K562 (cell line): Measurements from ENCODE around the gene C2orf72. TPM values are rescaled to one million over a fixed set of nuclear protein-coding genes. Genes with fewer than 3 reads are reported as not detected.

Source experiments
- ATAC-seq: fragments of 200-7000 bp; cut with Tn5 transposase; 3 replicates; pipeline ENCODE4 v1.9.1; 2020; ENCODE audit warnings: moderate library complexity
- BruUV-seq: library from RNA; stranded (reverse); fragments of 400-500 nt; replicated peaks from 2 replicates; lab custom pipeline; 2021; lab: Mats Ljungman, UMichigan
- CTCF ChIA-PET: fragments of 300-600 bp; formaldehyde crosslinking; extraction: SDS; loops from one replicate; lab custom pipeline; 2021; ENCODE audit warnings: low intra/inter-chr PET ratio; lab: Yijun Ruan, JAX
- POLR2A ChIA-PET: fragments of 300-600, 350-650 bp; sonication (Branson Sonifier 250); formaldehyde crosslinking; extraction: SDS; loops from one replicate; lab custom pipeline; 2021; ENCODE audit warnings: antibody characterized with exemption, inconsistent platforms; lab: Yijun Ruan, JAX
- DNase-seq, 4 experiments: peaks; one replicate each; pipeline versions ENCODE4 v3.0.0 to v3.0.0-alpha.2; 2011 to 2018; ENCODE audit warnings: low spot score in 3 of 4, mixed read lengths in 3 of 4; ENCODE audit errors: extremely low read depth in 1 of 4
- FAIRE-seq: peaks from 2 replicates; lab custom pipeline; 2011; peaks lifted over from hg19 to GRCh38; lab: Jason Lieb, UNC
- H2AFZ ChIP-seq: 2 replicates; pipeline ENCODE4 v1.6.0; 2011; ENCODE audit warnings: low read depth, low read length, control low read depth, inconsistent platforms
- H3K27ac ChIP-seq: fragments of 200-600 bp; 3 replicates; pipeline ENCODE4 v1.8.0; 2011; ENCODE audit warnings: low read depth, mild to moderate bottlenecking, control low read depth, inconsistent platforms, low read length, moderate library complexity, mixed read lengths; ENCODE audit errors: extremely low read depth
- H3K27me3 ChIP-seq, 2 experiments: fragments of 300-600 bp in 1 of 2; 2 replicates in 1 of 2; 3 replicates in 1 of 2; pipeline versions ENCODE4 v1.6.0 to v1.8.0; 2011; ENCODE audit warnings: inconsistent platforms in 2 of 2, low read length in 2 of 2, mild to moderate bottlenecking in 1 of 2, mixed read lengths in 1 of 2, moderate library complexity in 1 of 2; ENCODE audit not compliant: control insufficient read depth in 2 of 2, insufficient read depth in 2 of 2
- H3K36me3 ChIP-seq: fragments of 300-600 bp; 3 replicates; pipeline ENCODE4 v1.8.0; 2011; ENCODE audit warnings: mild to moderate bottlenecking, low read length, inconsistent platforms; ENCODE audit not compliant: control insufficient read depth, insufficient read depth
- H3K4me1 ChIP-seq, 2 experiments: fragments of 200-600 bp in 1 of 2; replicated peaks in 1 of 2; 2 replicates in 1 of 2; 3 replicates in 1 of 2; pipeline versions ENCODE4 v1.5.1 to v1.8.0; 2011; ENCODE audit warnings: inconsistent platforms in 2 of 2, low read length in 2 of 2, mild to moderate bottlenecking in 1 of 2, mixed read lengths in 1 of 2, moderate library complexity in 1 of 2; ENCODE audit not compliant: control insufficient read depth in 2 of 2, insufficient read depth in 2 of 2
- H3K4me2 ChIP-seq: 2 replicates; pipeline ENCODE4 v1.6.1; 2011; ENCODE audit warnings: low read length, control low read depth, inconsistent platforms, mixed read lengths; ENCODE audit not compliant: insufficient read depth
- H3K4me3 ChIP-seq: fragments of 200-600 bp; sonication (generic), shearing (Covaris generic); 2 replicates; pipeline ENCODE4 v1.5.1; 2016; ENCODE audit warnings: control low read depth, inconsistent platforms
- H3K79me2 ChIP-seq: fragments of 200-600 bp; 3 replicates; pipeline ENCODE4 v1.8.0; 2011; ENCODE audit warnings: low read length, inconsistent platforms; ENCODE audit not compliant: control insufficient read depth, insufficient read depth
- H3K9ac ChIP-seq, 2 experiments: 2 replicates each; pipeline versions ENCODE4 v1.6.0 to v1.6.1; 2011; ENCODE audit warnings: low read depth in 2 of 2, low read length in 2 of 2, control low read depth in 1 of 2, inconsistent platforms in 1 of 2, mild to moderate bottlenecking in 1 of 2, mixed read lengths in 1 of 2; ENCODE audit not compliant: insufficient read depth in 1 of 2
- H3K9me1 ChIP-seq: one replicate; pipeline ENCODE4 v1.6.0; 2011; ENCODE audit warnings: inconsistent platforms, mild to moderate bottlenecking, low read length, moderate library complexity; ENCODE audit not compliant: control insufficient read depth, insufficient read depth
- H3K9me3 ChIP-seq: replicated peaks from 2 replicates; pipeline ENCODE4 v1.5.1; 2011; ENCODE audit warnings: low read depth, low read length, inconsistent platforms; ENCODE audit not compliant: control insufficient read depth, insufficient read depth
- H4K20me1 ChIP-seq: replicated peaks from 2 replicates; pipeline ENCODE4 v1.6.1; 2011; ENCODE audit warnings: low read length, inconsistent platforms, mixed read lengths; ENCODE audit not compliant: control insufficient read depth, insufficient read depth
- CSDE1 ChIP-seq, 2 experiments: fragments of 450-650 bp; IDR thresholded peaks; 2 replicates each; pipeline ENCODE4 v1.6.1; 2016; ENCODE audit warnings: mild to moderate bottlenecking in 1 of 2
- DEAF1 ChIP-seq: fragments of 450-650 bp; formaldehyde crosslinking; IDR thresholded peaks from 2 replicates; pipeline ENCODE4 v1.4.0; 2020; ENCODE audit warnings: mild to moderate bottlenecking, moderate library complexity
- EGR1 ChIP-seq: fragments of 450-650 bp; conservative IDR thresholded peaks from 2 replicates; pipeline ENCODE4 v1.6.1; 2017; ENCODE audit warnings: mild to moderate bottlenecking
- NFATC3 ChIP-seq: fragments of 450-650 bp; IDR thresholded peaks from 2 replicates; pipeline ENCODE4 v1.6.1; 2017; ENCODE audit warnings: mild to moderate bottlenecking
- NRF1 ChIP-seq, 2 experiments: fragments of 450-650 bp; IDR thresholded peaks in 1 of 2; conservative IDR thresholded peaks in 1 of 2; 2 replicates each; pipeline ENCODE4 v1.6.1; 2014; ENCODE audit warnings: mild to moderate bottlenecking in 2 of 2
- PCBP2 ChIP-seq: fragments of 200-400 bp; formaldehyde crosslinking; IDR thresholded peaks from 2 replicates; pipeline ENCODE4 v1.6.1; 2018; ENCODE audit warnings: low read length, low read depth, mild to moderate bottlenecking, moderate library complexity; ENCODE audit not compliant: poor library complexity, severe bottlenecking
- TFAP4 ChIP-seq: sonication (generic); formaldehyde crosslinking; IDR thresholded peaks from 2 replicates; pipeline ENCODE4 v1.8.0; 2022; ENCODE audit warnings: missing genetic modification reagents, mild to moderate bottlenecking, moderate library complexity, borderline replicate concordance
- ZNF695 ChIP-seq: fragments of 450-650 bp; formaldehyde crosslinking; IDR thresholded peaks from 2 replicates; pipeline ENCODE4 v1.4.0; 2020; ENCODE audit warnings: mild to moderate bottlenecking, moderate library complexity
- WGBS: fragments of 100-300 bp; shearing (Covaris generic); methylation state at CpG from one replicate; pipeline ENCODE4 v1.1.6; 2016; ENCODE audit warnings: low coverage, mixed read lengths; ENCODE audit not compliant: insufficient coverage; ENCODE audit errors: missing lambda C conversion rate; 5-methylcytosine and 5-hydroxymethylcytosine counted together
- in situ Hi-C: fragments of 300-500 bp; cut with MboI; formaldehyde crosslinking; loops from 4 replicates; pipeline ENCODE4 v1.15.0; 2018; ENCODE audit warnings: inconsistent platforms, mixed read lengths
- intact Hi-C: fragments of 100-400 bp; cut with micrococcal nuclease; formaldehyde crosslinking; loops from 2 replicates; pipeline ENCODE4 v1.14.2; 2022
- polyA plus RNA-seq, 8 experiments: library from polyadenylated mRNA; depleted of rRNA in 4 of 8; stranded (reverse) in 5 of 8; unstranded in 3 of 8; fragments of >200 nt; fragmentation: Nextera tagmentation in 2 of 8; fragmentation: Illumina TruSeq in 1 of 8; extraction: Ambion mirVana in 2 of 8; extraction: Trizol in 1 of 8; gene quantifications; 2 replicates each; pipeline versions ENCODE4 v1.2.1 to v1.2.3, GENCODE V29; 2011 to 2014; ENCODE audit warnings: inconsistent platforms in 1 of 8, missing spikeins in 1 of 8
- total RNA-seq, 7 experiments: library from RNA; depleted of rRNA in 6 of 7; stranded (reverse); fragments of >200 nt in 6 of 7; fragmentation: Illumina TruSeq in 2 of 7; extraction: Trizol in 2 of 7; gene quantifications; 2 replicates each; pipeline versions ENCODE4 v1.2.1 to v1.2.3, GENCODE V29; 2011 to 2021; ENCODE audit warnings: low replicate concordance in 1 of 7

The C2orf72 gene
- total and polyA plus RNA-seq, 9 of the 15 experiments (the other 6 are each of a cell fraction or from before 2014, with no cell fraction given), result 0.08 to 0.18 (median 0.11) TPM; not detected in 6

GRCh38 chr2:231029563-231029962 lies 7.8 kb upstream of the C2orf72 start:
- H3K79me2 ChIP-seq, result no peaks in the 10 kb centered on the region
- H2AFZ ChIP-seq, result no peak overlapping the region
- ChIA-PET POLR2A (no interaction called here), CTCF (no interaction called here)
- H3K4me2 ChIP-seq, result no peak overlapping the region
- no peaks in the 10 kb centered on the region for H4K20me1 ChIP-seq
- no TSS peak for BruUV-seq
- in situ Hi-C loops (no loop called here), intact Hi-C loops (no loop called here)
- WGBS, result 3% methylated on average over 5 of the region's 9 CpGs
- no peaks in the 10 kb centered on the region for H3K36me3 ChIP-seq
- no peak overlapping the region; a peak in 1 of 4 replicates for H3K9ac ChIP-seq
- H3K4me3 ChIP-seq, result no peak overlapping the region
- H3K27ac ChIP-seq, result no peak overlapping the region
- ATAC-seq (no peak), DNase-seq (no peak), FAIRE-seq (no peak)
- H3K4me1 ChIP-seq, result no peaks in the 10 kb centered on the region
- H3K9me3 ChIP-seq, result no peaks in the 10 kb centered on the region
- H3K9me1 ChIP-seq, result no peaks in the 10 kb centered on the region
- TF ChIP-seq DEAF1 (CRISPR knock-in tag) (no peak), ZNF695 (no peak), CSDE1 (IDR thresholded peaks at IDR 0.05) (no peak), NFATC3 (no peak), NRF1 (conservative IDR thresholded peaks at IDR 0.05 in 1 of 2, IDR thresholded peaks at IDR 0.05 in 1 of 2) (peak; percentile 11 to 36; a peak in 1 of 4 replicates), EGR1 (peak; percentile 26), PCBP2 (no peak), TFAP4 (CRISPR knock-in tag) (no peak)
- peaks cover 0 to 18% of the 10 kb centered on the region in 2 experiments; a peak in 2 of 5 replicates for H3K27me3 ChIP-seq
